ENCODE measurements around the gene QRFP.
"Not testable (repeated sequence)": the region's sequence is repeated elsewhere in the genome, so short reads cannot be mapped to it uniquely, and the experiment has no call there.

The QRFP gene

GRCh38 chr9:130871395-130872062 is 25.1 kb downstream of the QRFP start:
- DNase-seq = no peak

GRCh38 chr9:130870491-130871381 is 25.9 kb downstream of the QRFP start:
- DNase-seq = no peak

DNA sequence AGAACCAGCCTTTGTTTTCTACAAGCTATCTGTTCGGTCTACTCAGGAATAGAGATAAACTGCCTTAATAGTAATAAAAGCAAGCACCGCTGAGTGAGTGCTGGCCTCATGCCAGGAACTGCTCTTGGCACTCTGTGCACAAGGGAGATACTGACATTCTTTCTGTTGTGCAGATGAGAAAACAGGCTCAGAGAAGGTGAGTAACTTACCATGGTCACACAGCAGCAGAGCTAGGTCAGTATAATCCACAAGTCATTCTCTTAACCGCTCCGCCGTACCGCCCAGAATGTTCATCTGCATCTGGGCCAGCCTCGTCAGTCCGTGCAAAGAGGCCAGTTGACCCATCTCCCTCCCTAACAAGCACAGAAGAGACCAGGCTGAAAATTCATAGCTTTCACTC is 27.4 kb downstream of the QRFP start:
- no peak for DNase-seq

- DNase-seq = no peak
These were observed 28.4 kb downstream of the QRFP start for GRCh38 chr9:130868230-130868629.

DNA sequence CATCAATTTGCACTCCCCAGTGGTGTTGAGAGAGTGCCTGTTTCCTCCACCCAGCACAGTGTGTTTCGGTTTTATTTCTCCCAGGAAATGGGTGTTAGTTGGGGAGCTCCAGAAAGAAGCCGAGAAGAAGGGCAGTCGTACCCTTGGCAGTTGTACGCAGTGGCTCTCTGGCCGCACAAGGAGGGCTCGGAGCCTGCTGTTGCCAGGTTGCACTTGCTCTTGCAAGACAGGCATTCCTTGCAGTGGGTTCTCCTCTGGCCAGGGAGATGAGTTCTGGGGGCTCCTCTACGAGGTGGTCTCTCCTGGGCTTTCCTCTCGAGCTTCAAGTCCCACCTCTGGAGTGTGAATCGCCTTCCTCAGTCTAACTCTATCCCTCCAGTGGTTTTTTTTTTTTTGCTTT is 29.1 kb downstream of the QRFP start:
- no peak for DNase-seq

DNA sequence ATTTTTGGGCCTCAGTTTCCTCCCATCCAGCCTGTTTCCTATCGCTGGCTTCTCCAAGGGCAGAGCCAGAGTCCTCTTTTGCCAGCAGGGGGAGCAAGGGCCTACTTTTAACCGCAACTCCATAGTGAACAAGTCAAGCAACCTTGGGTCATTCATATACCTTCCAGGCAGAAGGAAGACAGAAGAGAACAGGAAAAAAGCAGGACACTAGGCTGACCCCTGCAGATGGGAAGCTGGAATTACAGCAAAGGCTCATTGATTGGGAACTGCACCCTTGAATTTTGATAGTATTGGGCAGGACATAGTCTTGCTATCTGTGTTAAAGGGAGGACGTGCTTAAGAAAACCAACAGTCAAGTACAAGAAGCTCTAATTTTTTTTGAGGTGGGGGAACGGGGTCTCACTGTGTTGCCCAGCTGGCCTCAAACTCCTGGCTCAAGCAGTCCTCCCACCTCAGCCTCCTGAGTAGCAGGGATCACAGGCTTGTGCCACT is 30.1 kb downstream of the QRFP start:
- DNase-seq = peak; percentile 11

DNA sequence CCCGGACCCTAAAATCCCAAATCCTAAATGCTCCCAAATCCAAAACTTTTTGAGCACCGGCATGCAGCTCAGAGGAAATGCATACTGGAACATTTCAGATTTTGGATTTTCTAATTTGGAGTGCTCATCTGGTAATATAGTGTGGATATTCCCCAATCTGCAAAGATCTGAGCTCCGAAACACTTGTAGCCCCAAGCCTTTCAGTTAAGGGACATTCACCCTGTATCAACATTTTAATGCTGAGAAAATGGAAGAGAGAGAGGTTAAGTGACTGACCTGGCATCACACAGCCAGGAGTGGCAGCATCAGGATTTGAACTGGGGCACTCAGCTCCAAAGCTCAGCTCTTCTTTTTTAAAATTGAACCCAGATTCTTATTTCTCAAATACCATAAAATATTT is 30.7 kb downstream of the QRFP start:
- DNase-seq = no peak

- no peak for DNase-seq
These were observed 32.1 kb downstream of the QRFP start for GRCh38 chr9:130864541-130864940.

GRCh38 chr9:130862747-130863146 is 33.9 kb downstream of the QRFP start:
- DNase-seq = no peak

DNA sequence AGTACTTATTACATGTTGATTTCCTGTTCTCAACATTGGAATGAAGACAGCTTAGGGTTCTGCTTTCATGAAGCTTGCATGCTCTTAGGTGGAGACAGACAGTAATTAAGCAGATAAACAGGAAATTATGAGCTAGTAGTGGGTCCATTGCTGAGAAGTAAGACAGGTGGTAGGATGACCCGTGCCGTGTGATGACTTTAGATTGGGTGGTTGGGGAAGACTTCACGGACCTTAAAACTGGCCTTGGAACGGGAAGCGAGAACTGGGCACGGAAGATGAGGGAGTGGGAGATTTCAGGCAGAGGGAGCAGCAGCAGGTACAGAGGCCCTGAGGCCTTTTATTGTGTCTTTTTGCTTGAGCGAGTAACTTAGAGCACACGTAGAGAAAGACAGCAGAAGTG is 34.4 kb downstream of the QRFP start:
- no peak for DNase-seq

DNA sequence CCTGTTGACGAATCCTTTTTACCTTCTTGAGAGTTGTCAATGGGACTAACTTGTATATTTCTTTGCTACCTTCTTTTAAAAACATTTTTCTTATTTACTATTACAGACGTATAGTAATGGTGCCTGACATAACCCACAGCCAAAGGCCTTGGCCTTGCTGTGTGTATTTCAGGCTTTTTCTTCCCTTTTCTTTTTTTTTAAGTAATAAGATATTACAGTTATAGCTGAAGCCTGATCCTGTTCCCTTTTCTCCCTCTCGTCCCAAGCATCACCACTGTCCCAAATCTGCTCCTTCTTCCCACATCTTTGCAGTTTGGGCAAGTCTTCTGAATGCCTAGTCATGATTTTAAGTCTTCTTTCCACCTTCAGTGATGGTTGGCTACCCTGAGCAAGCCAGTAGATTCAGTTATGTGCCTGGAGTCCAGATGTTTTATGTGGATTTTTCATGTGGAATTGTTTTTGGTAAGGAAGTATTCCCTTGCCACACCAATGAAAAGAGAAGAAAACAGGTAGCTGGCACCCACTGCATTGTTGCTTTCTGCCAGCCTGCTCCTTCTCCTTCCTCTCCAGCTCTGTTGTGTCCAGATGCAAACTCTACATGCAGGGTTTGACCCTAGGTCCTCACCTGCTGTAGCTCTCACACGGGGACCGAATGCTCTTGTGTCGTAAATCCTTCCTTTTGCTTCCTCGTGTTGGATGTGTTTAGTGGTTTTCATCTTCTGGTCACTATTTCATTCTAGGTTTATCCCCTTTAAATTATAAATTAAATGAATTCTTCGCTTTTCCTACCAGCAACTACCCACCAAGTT is 35.0 kb downstream of the QRFP start:
- DNase-seq = no peak

- no peak for DNase-seq
These were observed 35.9 kb downstream of the QRFP start for GRCh38 chr9:130860458-130861316.

GRCh38 chr9:130858739-130859705 is 37.6 kb downstream of the QRFP start:
- DNase-seq = no peak

DNA sequence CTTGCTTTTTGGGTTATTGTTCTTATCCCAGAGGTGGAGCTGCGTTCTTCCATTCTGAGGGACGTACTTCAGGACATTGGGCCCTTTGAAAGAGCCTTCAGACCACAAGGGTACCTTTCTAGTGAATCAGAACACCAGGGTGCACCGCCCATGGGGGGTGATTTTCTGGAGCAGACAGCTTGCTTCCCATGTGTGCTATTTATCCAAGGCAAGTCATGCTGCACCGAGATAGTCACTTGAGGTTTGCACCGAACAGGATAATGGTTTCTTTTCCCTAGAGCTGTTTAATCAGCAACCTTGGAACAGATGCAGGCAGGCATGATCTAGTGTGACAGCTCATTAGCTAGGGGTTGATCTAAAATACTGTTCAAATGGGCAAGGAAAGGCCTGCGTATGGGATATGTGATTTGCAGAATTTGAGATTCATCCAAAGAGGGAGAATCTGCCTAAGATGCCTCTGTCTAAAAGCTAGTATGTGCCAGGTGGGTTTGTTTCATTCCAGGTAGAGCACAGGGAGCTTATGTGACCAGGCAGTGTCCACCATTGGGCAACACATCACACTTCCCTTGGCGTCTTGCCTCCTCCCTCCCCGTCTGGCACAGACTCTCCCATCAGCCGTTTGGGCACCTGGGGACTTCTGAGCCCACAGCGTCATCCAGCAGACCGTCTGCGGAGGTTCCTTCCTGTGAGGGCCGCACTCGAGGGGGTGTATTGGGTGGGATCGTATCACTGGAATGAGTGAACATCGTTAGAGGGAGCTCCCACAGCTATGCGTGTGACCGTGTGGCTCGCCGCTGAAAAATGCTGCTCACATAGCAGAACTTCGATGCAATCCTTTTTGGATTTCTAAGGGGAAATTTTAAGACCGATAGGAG is 38.5 kb downstream of the QRFP start:
- DNase-seq = no peak

DNA sequence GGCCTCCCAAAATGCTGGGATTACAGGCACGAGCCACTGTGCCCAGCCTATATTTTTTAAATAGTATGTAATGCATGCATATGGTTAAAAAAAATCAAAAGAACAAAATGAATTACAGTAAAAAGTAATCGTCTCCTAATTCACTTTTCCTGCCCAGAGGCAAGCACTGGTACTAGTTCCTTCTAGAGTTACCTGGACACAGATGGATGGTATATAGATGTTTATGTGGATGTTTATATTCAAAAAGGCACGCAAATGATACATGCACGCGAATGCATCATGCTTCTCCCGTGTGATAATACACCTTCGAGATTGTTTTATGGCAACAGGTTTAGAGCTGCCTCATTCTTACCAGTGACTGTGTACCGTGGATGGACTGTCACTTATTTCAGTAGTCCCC is 40.1 kb downstream of the QRFP start:
- no peak for DNase-seq

- no peak for DNase-seq
These were observed 41.8 kb downstream of the QRFP start for GRCh38 chr9:130854835-130855234.

GRCh38 chr9:130854092-130854491 is 42.5 kb downstream of the QRFP start:
- DNase-seq = no peak

GRCh38 chr9:130852801-130853200 is 43.8 kb downstream of the QRFP start:
- no peak for DNase-seq

DNA sequence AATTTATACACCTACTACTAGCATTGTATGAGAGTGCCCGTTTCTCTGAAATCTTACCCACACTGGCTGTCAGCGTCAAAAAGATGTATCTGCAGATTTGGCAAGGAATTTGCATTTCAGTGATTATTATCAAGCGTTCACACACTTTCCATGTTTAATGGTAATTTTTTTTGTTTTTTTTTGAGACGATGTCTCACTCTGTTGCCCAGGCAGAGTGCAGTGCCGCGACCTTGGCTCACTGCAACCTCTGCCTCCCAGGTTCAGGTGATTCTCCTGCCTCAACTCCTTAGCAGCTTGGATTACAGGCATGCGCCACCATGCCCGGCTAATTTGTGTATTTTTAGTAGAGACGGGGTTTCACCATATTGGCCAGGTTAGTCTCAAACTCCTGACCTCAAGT is 47.3 kb downstream of the QRFP start:
- no peak for DNase-seq

DNA sequence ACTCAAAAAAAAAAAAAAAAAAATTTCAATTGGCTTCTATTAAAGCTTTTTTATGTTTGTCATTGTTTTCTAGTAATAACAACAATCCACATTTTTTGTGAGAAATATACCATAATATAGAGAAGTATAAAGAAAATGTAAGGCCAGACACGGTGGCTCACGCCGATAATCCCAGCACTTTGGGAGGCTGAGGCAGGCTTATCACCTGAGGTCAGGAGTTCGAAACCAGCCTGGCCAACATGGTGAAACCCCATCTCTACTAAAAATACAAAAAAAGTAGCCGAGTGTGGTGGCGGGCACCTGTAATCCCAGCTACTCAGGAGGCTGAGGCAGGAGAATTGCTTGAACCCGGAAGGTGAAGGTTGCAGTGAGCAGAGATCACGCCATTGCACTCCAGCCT is 48.1 kb downstream of the QRFP start:
- not testable (repeated sequence) for DNase-seq
